Panc1 (cell line): ENCODE data around the gene PUS1. TPM values are rescaled to one million over a fixed set of nuclear protein-coding genes. Genes with fewer than 3 reads are reported as not detected.

Experiments used
- ATAC-seq: fragments of 200-7000 bp; cut with Tn5 transposase; 2 replicates; pipeline ENCODE4 v1.9.1; 2020; ENCODE audit warnings: mild to moderate bottlenecking, moderate library complexity
- BruUV-seq: library from RNA; stranded (reverse); fragments of 400-500 nt; replicated peaks from 2 replicates; lab custom pipeline; 2021; lab: Mats Ljungman, UMichigan
- CTCF ChIA-PET: fragments of 300-600 bp; sonication (Branson Sonifier 250); formaldehyde crosslinking; loops from one replicate; lab custom pipeline; 2022; ENCODE audit warnings: antibody characterized with exemption; lab: Charles Lee
- POLR2A ChIA-PET: fragments of 300-600 bp; sonication (Branson Sonifier 250); formaldehyde crosslinking; loops from one replicate; lab custom pipeline; 2022; ENCODE audit warnings: antibody characterized with exemption; lab: Charles Lee
- DNase-seq: peaks from one replicate; pipeline ENCODE4 v3.0.0-alpha.2; 2010; ENCODE audit warnings: low read depth, low spot score
- H3K27ac ChIP-seq: 2 replicates; pipeline ENCODE4 v1.5.1; 2011; ENCODE audit warnings: mild to moderate bottlenecking, low read length, inconsistent platforms
- H3K27me3 ChIP-seq: fragments of 200-500 bp; sonication (Bioruptor generic); 2 replicates; pipeline ENCODE4 v1.6.0; 2014; ENCODE audit warnings: low read length, inconsistent platforms; ENCODE audit not compliant: control insufficient read depth, insufficient read depth
- H3K36me3 ChIP-seq: fragments of 200-500 bp; sonication (Bioruptor generic); 2 replicates; pipeline ENCODE4 v1.5.1; 2014; ENCODE audit warnings: inconsistent platforms, mild to moderate bottlenecking, low read length, moderate library complexity; ENCODE audit not compliant: control insufficient read depth, insufficient read depth
- H3K4me1 ChIP-seq: 2 replicates; pipeline ENCODE4 v1.5.1; 2011; ENCODE audit warnings: inconsistent platforms, mild to moderate bottlenecking, low read length, moderate library complexity; ENCODE audit not compliant: control insufficient read depth, insufficient read depth
- H3K4me3 ChIP-seq, 2 experiments: 2 replicates each; pipeline ENCODE4 v1.5.1; 2011 to 2012; ENCODE audit warnings: low read depth in 2 of 2, low read length in 2 of 2, mild to moderate bottlenecking in 2 of 2, inconsistent platforms in 1 of 2, moderate library complexity in 1 of 2
- H3K9me3 ChIP-seq: fragments of 200-500 bp; sonication (Bioruptor generic); 2 replicates; pipeline ENCODE4 v1.5.1; 2014; ENCODE audit warnings: low read depth, mild to moderate bottlenecking, inconsistent platforms, low read length, moderate library complexity; ENCODE audit not compliant: control insufficient read depth, insufficient read depth
- POLR2AphosphoS5 ChIP-seq: IDR thresholded peaks from 2 replicates; pipeline ENCODE4 v1.6.1; 2012; ENCODE audit warnings: mild to moderate bottlenecking, low read depth, low read length, moderate library complexity
- SIN3A ChIP-seq: IDR thresholded peaks from 2 replicates; pipeline ENCODE4 v1.6.1; 2012; ENCODE audit warnings: low read depth, mild to moderate bottlenecking, low read length, moderate library complexity, borderline replicate concordance; ENCODE audit not compliant: insufficient read depth
- TCF7L2 ChIP-seq: IDR thresholded peaks from 2 replicates; pipeline ENCODE4 v1.6.1; 2011; ENCODE audit warnings: mild to moderate bottlenecking, low read depth, low read length, inconsistent platforms
- in situ Hi-C: cut with HindIII; loops from 2 replicates; pipeline ENCODE4 v1.10.0; 2016; ENCODE audit warnings: low sequenced_read_pairs, low pct_unique_long_range_greater_than_20kb
- intact Hi-C: fragments of 100-400 bp; cut with micrococcal nuclease; formaldehyde crosslinking; loops from one replicate; pipeline ENCODE4 v1.10.0; 2022; ENCODE audit not compliant: unreplicated experiment
- total RNA-seq: library from RNA; stranded (reverse); gene quantifications from one replicate; pipeline ENCODE4 v1.2.1, GENCODE V29; 2021; ENCODE audit not compliant: unreplicated experiment
- TF ChIP-seq, protein P1 (sequence below), 2 experiments: IDR thresholded peaks; 2 replicates each; pipeline ENCODE4 v1.6.1; 2011 to 2012; ENCODE audit warnings: low read depth in 2 of 2, control low read depth in 1 of 2, low read length in 1 of 2, mild to moderate bottlenecking in 1 of 2, moderate library complexity in 1 of 2; ENCODE audit not compliant: insufficient read depth in 1 of 2
- TF ChIP-seq, protein P2 (sequence below): fragments of 450-650 bp; IDR thresholded peaks from 2 replicates; pipeline ENCODE4 v1.5.1; 2017; ENCODE audit warnings: mild to moderate bottlenecking

Gene PUS1
- total RNA-seq, 1 experiment from 2014 or later = 108 TPM

GRCh38 chr12:131917139-131917710, 11.9 kb upstream of the PUS1 start:
- in situ Hi-C loops = no loop called here
- H3K27ac ChIP-seq = no peak overlapping the region
- ATAC-seq = no peak
- no peaks in the 10 kb centered on the region for H3K36me3 ChIP-seq
- TF ChIP-seq SIN3A = no peak
- H3K4me3 ChIP-seq = no peak overlapping the region
- H3K27me3 ChIP-seq = no peaks in the 10 kb centered on the region
- H3K9me3 ChIP-seq = no peaks in the 10 kb centered on the region
- H3K4me1 ChIP-seq = peaks cover 6% of the 10 kb centered on the region
- POLR2A ChIA-PET = no interaction called here
- DNase-seq = no peak
- intact Hi-C loops = no loop called here
- no TSS peak for BruUV-seq
- CTCF ChIA-PET = no interaction called here

- Histone ChIP-seq H3K9me3 (no peaks in the 10 kb centered on the region), H3K4me3 (no peak overlapping the region), H3K27ac (no peak overlapping the region), H3K4me1 (peaks cover under 1% of the 10 kb centered on the region; the same call in 1 of the 2 replicates), H3K36me3 (no peaks in the 10 kb centered on the region), H3K27me3 (no peaks in the 10 kb centered on the region)
- in situ Hi-C loops = no loop called here
- CTCF ChIA-PET = interaction anchor here (0.5 to 0.6 kb wide), 2 partner anchors 177 to 636 kb away, joined by 3 to 4 read pairs; no protein-coding TSS in a partner anchor
- DNase-seq (no peak), ATAC-seq (peak; percentile 53)
- TF ChIP-seq, protein P1, sequence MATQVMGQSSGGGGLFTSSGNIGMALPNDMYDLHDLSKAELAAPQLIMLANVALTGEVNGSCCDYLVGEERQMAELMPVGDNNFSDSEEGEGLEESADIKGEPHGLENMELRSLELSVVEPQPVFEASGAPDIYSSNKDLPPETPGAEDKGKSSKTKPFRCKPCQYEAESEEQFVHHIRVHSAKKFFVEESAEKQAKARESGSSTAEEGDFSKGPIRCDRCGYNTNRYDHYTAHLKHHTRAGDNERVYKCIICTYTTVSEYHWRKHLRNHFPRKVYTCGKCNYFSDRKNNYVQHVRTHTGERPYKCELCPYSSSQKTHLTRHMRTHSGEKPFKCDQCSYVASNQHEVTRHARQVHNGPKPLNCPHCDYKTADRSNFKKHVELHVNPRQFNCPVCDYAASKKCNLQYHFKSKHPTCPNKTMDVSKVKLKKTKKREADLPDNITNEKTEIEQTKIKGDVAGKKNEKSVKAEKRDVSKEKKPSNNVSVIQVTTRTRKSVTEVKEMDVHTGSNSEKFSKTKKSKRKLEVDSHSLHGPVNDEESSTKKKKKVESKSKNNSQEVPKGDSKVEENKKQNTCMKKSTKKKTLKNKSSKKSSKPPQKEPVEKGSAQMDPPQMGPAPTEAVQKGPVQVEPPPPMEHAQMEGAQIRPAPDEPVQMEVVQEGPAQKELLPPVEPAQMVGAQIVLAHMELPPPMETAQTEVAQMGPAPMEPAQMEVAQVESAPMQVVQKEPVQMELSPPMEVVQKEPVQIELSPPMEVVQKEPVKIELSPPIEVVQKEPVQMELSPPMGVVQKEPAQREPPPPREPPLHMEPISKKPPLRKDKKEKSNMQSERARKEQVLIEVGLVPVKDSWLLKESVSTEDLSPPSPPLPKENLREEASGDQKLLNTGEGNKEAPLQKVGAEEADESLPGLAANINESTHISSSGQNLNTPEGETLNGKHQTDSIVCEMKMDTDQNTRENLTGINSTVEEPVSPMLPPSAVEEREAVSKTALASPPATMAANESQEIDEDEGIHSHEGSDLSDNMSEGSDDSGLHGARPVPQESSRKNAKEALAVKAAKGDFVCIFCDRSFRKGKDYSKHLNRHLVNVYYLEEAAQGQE (IDR thresholded peaks at IDR 0.05; ENCODE audit: insufficient read depth in 1 of 2, low read depth in 2 of 2, low read length in 1 of 2) = no peak
- TF ChIP-seq SIN3A = no peak
- intact Hi-C loops = no loop called here
- POLR2A ChIA-PET = no interaction called here
- BruUV-seq = no TSS peak
These were observed 11.3 kb upstream of the PUS1 start for GRCh38 chr12:131917711-131918306.

DNA sequence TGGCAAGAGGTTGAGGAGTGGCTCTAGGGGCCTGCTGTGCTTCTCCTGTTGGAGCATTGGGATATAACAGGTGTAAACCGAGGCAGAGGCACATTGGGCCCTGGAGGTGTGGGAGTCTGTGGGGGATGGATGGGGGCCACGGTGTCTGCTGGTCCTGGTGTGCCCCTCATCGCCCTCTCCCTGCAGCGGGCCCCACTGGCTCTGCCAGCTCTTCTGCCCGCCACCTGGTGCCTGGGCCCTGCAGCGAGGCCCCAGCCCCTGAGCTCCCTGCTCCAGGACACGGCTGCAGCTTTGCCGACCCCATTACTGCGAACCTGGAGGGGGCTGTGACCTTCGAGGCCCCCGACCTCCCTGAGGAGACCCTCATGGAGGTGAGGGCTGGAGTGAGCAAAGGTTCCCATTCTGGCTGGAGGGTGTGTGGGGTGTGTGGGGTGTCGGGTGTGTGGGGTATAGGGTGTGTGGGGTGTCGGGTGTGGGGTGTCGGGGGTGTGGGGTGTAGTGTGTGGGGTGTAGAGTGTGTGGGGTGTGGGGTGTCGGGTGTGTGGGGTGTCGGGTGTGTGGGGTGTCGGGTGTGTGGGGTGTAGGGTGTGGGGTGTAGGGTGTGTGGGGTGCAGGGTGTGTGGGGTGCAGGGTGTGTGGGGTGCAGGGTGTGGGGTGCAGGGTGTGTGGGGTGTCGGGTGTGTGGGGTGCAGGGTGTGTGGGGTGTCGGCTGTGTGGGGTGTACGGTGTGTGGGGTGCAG, 10.6 kb upstream of the PUS1 start:
- no peaks in the 10 kb centered on the region for H3K36me3 ChIP-seq
- H3K27me3 ChIP-seq = no peaks in the 10 kb centered on the region
- POLR2A ChIA-PET = no interaction called here
- no peak for ATAC-seq
- in situ Hi-C loops (no loop called here), intact Hi-C loops (no loop called here)
- TF ChIP-seq SIN3A (no peak), TCF7L2 (no peak), POLR2AphosphoS5 (no peak)
- TF ChIP-seq, protein P2, sequence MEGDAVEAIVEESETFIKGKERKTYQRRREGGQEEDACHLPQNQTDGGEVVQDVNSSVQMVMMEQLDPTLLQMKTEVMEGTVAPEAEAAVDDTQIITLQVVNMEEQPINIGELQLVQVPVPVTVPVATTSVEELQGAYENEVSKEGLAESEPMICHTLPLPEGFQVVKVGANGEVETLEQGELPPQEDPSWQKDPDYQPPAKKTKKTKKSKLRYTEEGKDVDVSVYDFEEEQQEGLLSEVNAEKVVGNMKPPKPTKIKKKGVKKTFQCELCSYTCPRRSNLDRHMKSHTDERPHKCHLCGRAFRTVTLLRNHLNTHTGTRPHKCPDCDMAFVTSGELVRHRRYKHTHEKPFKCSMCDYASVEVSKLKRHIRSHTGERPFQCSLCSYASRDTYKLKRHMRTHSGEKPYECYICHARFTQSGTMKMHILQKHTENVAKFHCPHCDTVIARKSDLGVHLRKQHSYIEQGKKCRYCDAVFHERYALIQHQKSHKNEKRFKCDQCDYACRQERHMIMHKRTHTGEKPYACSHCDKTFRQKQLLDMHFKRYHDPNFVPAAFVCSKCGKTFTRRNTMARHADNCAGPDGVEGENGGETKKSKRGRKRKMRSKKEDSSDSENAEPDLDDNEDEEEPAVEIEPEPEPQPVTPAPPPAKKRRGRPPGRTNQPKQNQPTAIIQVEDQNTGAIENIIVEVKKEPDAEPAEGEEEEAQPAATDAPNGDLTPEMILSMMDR = no peak
- TF ChIP-seq, protein P1 (IDR thresholded peaks at IDR 0.05; ENCODE audit: insufficient read depth in 1 of 2, low read depth in 2 of 2, low read length in 1 of 2) = no peak
- no peaks in the 10 kb centered on the region for H3K4me1 ChIP-seq
- no peak for DNase-seq
- BruUV-seq = no TSS peak
- H3K27ac ChIP-seq = no peak overlapping the region
- CTCF ChIA-PET = interaction anchor here (0.5 to 0.6 kb wide), 2 partner anchors 178 to 637 kb away, joined by 3 to 4 read pairs; no protein-coding TSS in a partner anchor
- no peaks in the 10 kb centered on the region for H3K9me3 ChIP-seq
- H3K4me3 ChIP-seq = no peak overlapping the region
